HG03520 (cell line): ENCODE data around the gene STX8.
"Not testable (repeated sequence)": the region's sequence is repeated elsewhere in the genome, so short reads cannot be mapped to it uniquely, and the experiment has no call there.

Experiments used
- ATAC-seq: cut with Tn5 transposase; IDR thresholded peaks from one replicate; pipeline ENCODE4 v1.9.1; 2021; ENCODE audit warnings: mild to moderate bottlenecking, moderate library complexity; ENCODE audit not compliant: unreplicated experiment

STX8 gene

GRCh38 chr17:9271989-9272388 is 303.6 kb downstream of the STX8 start:
- ATAC-seq, result no peak

- ATAC-seq, result no peak
Measured at GRCh38 chr17:9270921-9271320, 304.7 kb downstream of the STX8 start.

- no peak for ATAC-seq
Measured at GRCh38 chr17:9269350-9270035, 306.1 kb downstream of the STX8 start.

GRCh38 chr17:9268546-9268945 is 307.1 kb downstream of the STX8 start:
- no peak for ATAC-seq

GRCh38 chr17:9266697-9267117 is 308.9 kb downstream of the STX8 start:
- no peak for ATAC-seq

GRCh38 chr17:9266031-9266680 is 309.5 kb downstream of the STX8 start:
- ATAC-seq, result no peak

GRCh38 chr17:9261081-9262012 is 314.3 kb downstream of the STX8 start:
- ATAC-seq, result no peak

- ATAC-seq, result no peak
Measured at GRCh38 chr17:9259419-9259818, 316.2 kb downstream of the STX8 start.

GRCh38 chr17:9258115-9259015 is 317.3 kb downstream of the STX8 start:
- no peak for ATAC-seq

- not testable (repeated sequence) for ATAC-seq
Measured at GRCh38 chr17:9257630-9257965, 318.0 kb downstream of the STX8 start.

- ATAC-seq, result no peak
Measured at GRCh38 chr17:9256751-9257629, 318.6 kb downstream of the STX8 start.

- ATAC-seq, result no peak
Measured at GRCh38 chr17:9256361-9256750, 319.3 kb downstream of the STX8 start.

- no peak for ATAC-seq
Measured at GRCh38 chr17:9255833-9256232, 319.8 kb downstream of the STX8 start.

GRCh38 chr17:9254841-9255240 is 320.8 kb downstream of the STX8 start:
- ATAC-seq, result no peak

- no peak for ATAC-seq
Measured at GRCh38 chr17:9253308-9253707, 322.3 kb downstream of the STX8 start.

- no peak for ATAC-seq
Measured at GRCh38 chr17:9251273-9251672, 324.3 kb downstream of the STX8 start.

- ATAC-seq, result no peak
Measured at GRCh38 chr17:9249245-9249953, 326.2 kb downstream of the STX8 start.

GRCh38 chr17:9247401-9247938 is 328.1 kb downstream of the STX8 start:
- no peak for ATAC-seq
